DOHH2 (cell line): ENCODE data around the gene RLN3.

Experiments used
- H3F3A ChIP-seq: fragments of 200-600 bp; sonication (generic), shearing (Covaris generic); 2 replicates; pipeline ENCODE4 v1.6.0; 2016; ENCODE audit warnings: antibody characterized with exemption, mild to moderate bottlenecking; ENCODE audit not compliant: control insufficient read depth, insufficient read depth
- H3K27ac ChIP-seq: fragments of 200-600 bp; sonication (generic); 2 replicates; pipeline ENCODE4 v1.5.1; 2014; ENCODE audit warnings: low read depth, mild to moderate bottlenecking, low read length, moderate library complexity
- H3K27me3 ChIP-seq: fragments of 200-600 bp; sonication (generic); 2 replicates; pipeline ENCODE4 v1.6.1; 2014; ENCODE audit warnings: mild to moderate bottlenecking, low read length, mixed read lengths; ENCODE audit not compliant: control insufficient read depth
- H3K36me3 ChIP-seq: fragments of 200-600 bp; sonication (generic); 2 replicates; pipeline ENCODE4 v1.6.1; 2014; ENCODE audit warnings: mild to moderate bottlenecking, low read length, moderate library complexity, mixed read lengths; ENCODE audit not compliant: control insufficient read depth
- H3K4me1 ChIP-seq: fragments of 200-600 bp; sonication (generic); 2 replicates; pipeline ENCODE4 v1.6.1; 2014; ENCODE audit warnings: mild to moderate bottlenecking, low read length, mixed read lengths; ENCODE audit not compliant: control insufficient read depth
- H3K4me2 ChIP-seq: fragments of 200-600 bp; sonication (generic); 2 replicates; pipeline ENCODE4 v1.6.0; 2014; ENCODE audit warnings: mild to moderate bottlenecking, low read length, moderate library complexity
- H3K4me3 ChIP-seq: fragments of 200-600 bp; sonication (generic); 2 replicates; pipeline ENCODE4 v1.5.1; 2014; ENCODE audit warnings: mild to moderate bottlenecking, low read length, mixed read lengths
- H3K79me2 ChIP-seq: fragments of 200-600 bp; sonication (generic); 2 replicates; pipeline ENCODE4 v1.6.1; 2014; ENCODE audit warnings: mild to moderate bottlenecking, low read length, mixed read lengths; ENCODE audit not compliant: control insufficient read depth
- H3K9me2 ChIP-seq: fragments of 200-600 bp; sonication (generic); replicated peaks from 2 replicates; pipeline ENCODE4 v1.6.1; 2014; ENCODE audit warnings: mild to moderate bottlenecking, low read length, mixed read lengths; ENCODE audit not compliant: control insufficient read depth
- H3K9me3 ChIP-seq: fragments of 200-600 bp; sonication (generic); 2 replicates; pipeline ENCODE4 v1.6.1; 2014; ENCODE audit warnings: antibody characterized with exemption, low read length, mixed read lengths; ENCODE audit not compliant: control insufficient read depth, insufficient read depth
- H4K20me1 ChIP-seq: fragments of 200-600 bp; sonication (generic); 2 replicates; pipeline ENCODE4 v1.6.0; 2014; ENCODE audit warnings: low read depth, mild to moderate bottlenecking, antibody characterized with exemption, low read length, moderate library complexity; ENCODE audit not compliant: control insufficient read depth, insufficient read depth
- CTCF ChIP-seq: fragments of 200-600 bp; sonication (generic); IDR thresholded peaks from one replicate; pipeline ENCODE4 v1.5.1; 2014; ENCODE audit warnings: antibody characterized with exemption, mild to moderate bottlenecking, low read depth, low read length; ENCODE audit not compliant: poor library complexity, severe bottlenecking
- EZH2phosphoT487 ChIP-seq: fragments of 200-600 bp; sonication (generic); IDR thresholded peaks from 2 replicates; pipeline ENCODE4 v1.6.1; 2017; ENCODE audit warnings: borderline replicate concordance, mild to moderate bottlenecking, antibody characterized with exemption, low read length, moderate library complexity, mixed read lengths

Gene RLN3

GRCh38 chr19:14052470-14052869 is 24.5 kb downstream of the RLN3 start:
- H3K4me2 ChIP-seq: no peak overlapping the region
- H3K4me1 ChIP-seq: no peaks in the 10 kb centered on the region
- peaks cover 10% of the 10 kb centered on the region for H3K36me3 ChIP-seq
- H3K27me3 ChIP-seq: peaks cover 9% of the 10 kb centered on the region
- H3K9me3 ChIP-seq: peaks cover 3% of the 10 kb centered on the region; the same call in 1 of the 2 replicates
- H3F3A ChIP-seq: no peaks in the 10 kb centered on the region
- no peaks in the 10 kb centered on the region for H3K9me2 ChIP-seq
- no peaks in the 10 kb centered on the region for H3K79me2 ChIP-seq
- TF ChIP-seq CTCF (no peak), EZH2phosphoT487 (no peak)
- no peak overlapping the region for H3K27ac ChIP-seq
- no peaks in the 10 kb centered on the region for H4K20me1 ChIP-seq
- no peak overlapping the region for H3K4me3 ChIP-seq

- Histone ChIP-seq H3K4me2 (no peak overlapping the region), H4K20me1 (no peaks in the 10 kb centered on the region), H3K27me3 (peaks cover 14% of the 10 kb centered on the region), H3K4me1 (peaks cover 5% of the 10 kb centered on the region), H3K9me2 (no peaks in the 10 kb centered on the region), H3K27ac (no peak overlapping the region), H3K4me3 (no peak overlapping the region), H3K79me2 (no peaks in the 10 kb centered on the region), H3K36me3 (peaks cover 10% of the 10 kb centered on the region), H3K9me3 (peaks cover 3% of the 10 kb centered on the region; the same call in 1 of the 2 replicates), H3F3A (no peaks in the 10 kb centered on the region)
- no peak for TF ChIP-seq CTCF
These were observed 25.1 kb downstream of the RLN3 start for GRCh38 chr19:14053032-14053431.

DNA sequence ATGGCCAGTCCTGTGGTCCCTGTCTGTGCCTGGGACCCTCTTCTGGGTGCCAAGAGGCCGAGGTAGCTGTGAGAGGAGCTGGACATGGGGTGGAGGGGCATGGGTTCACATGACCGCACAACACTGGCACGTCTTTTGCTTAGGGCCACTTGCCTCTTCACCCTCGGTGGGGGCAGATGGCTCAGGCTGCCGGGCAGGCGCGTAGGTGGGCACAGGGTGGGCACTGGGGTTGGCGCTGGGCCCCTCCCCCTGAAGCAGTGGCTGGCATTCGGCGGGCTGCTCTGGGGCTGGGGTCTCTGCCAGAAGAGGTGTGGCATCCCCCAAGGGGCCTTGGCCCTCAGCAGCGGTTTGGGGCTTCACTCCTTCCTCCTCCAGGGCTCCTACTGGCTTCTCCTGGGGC is 25.6 kb downstream of the RLN3 start:
- H3F3A ChIP-seq: no peaks in the 10 kb centered on the region
- TF ChIP-seq EZH2phosphoT487: no peak
- H3K27me3 ChIP-seq: peaks cover 18% of the 10 kb centered on the region

DNA sequence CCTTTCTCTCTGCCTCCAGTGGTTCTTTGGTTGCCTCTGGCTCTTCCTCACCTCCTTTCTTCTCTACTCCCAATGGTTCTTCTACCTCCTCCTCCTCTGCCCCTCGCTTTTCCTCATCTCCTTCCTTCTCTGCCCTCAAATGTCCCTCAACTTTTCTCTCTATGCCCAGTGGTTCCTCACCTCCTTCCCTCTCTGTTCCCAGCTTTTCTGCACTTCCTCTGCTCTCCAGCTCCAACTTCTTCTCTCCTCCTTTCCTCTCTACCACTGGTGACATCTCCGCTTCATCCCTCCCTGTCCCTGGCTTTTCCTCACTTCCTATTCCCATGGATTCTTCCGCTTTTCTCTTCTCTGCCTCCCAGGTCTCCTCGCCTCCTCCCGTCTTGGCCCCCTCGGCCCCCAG is 26.2 kb downstream of the RLN3 start:
- Histone ChIP-seq H3K4me2 (no peak overlapping the region), H3K9me2 (no peaks in the 10 kb centered on the region), H4K20me1 (no peaks in the 10 kb centered on the region), H3K36me3 (peaks cover 2% of the 10 kb centered on the region), H3F3A (no peaks in the 10 kb centered on the region), H3K27ac (no peak overlapping the region), H3K4me1 (peaks cover 14% of the 10 kb centered on the region), H3K79me2 (no peaks in the 10 kb centered on the region), H3K9me3 (no peaks in the 10 kb centered on the region), H3K4me3 (no peak overlapping the region), H3K27me3 (peaks cover 23% of the 10 kb centered on the region)
- TF ChIP-seq CTCF (no peak), EZH2phosphoT487 (no peak)

More for the DNA sequence above, 25.6 kb downstream of the RLN3 start:
- Histone ChIP-seq H3K79me2 (no peaks in the 10 kb centered on the region), H3K9me2 (no peaks in the 10 kb centered on the region), H3K9me3 (no peaks in the 10 kb centered on the region), H3K36me3 (peaks cover 7% of the 10 kb centered on the region), H3K4me2 (no peak overlapping the region), H3K27ac (no peak overlapping the region), H4K20me1 (no peaks in the 10 kb centered on the region), H3K4me1 (peaks cover 8% of the 10 kb centered on the region), H3K4me3 (no peak overlapping the region)
